H1 (cell line): ENCODE results near the gene TIA1. TPM values are rescaled to one million over a fixed set of nuclear protein-coding genes. Genes with fewer than 3 reads are reported as not detected.

Experiments
- CTCF ChIA-PET: fragments of 300-600 bp; sonication (Branson Sonifier 250); formaldehyde crosslinking; loops from one replicate; lab custom pipeline; 2021; ENCODE audit not compliant: partially characterized antibody; lab: Charles Lee
- POLR2A ChIA-PET: fragments of 300-600 bp; sonication (Branson Sonifier 250); formaldehyde crosslinking; loops from one replicate; lab custom pipeline; 2021; ENCODE audit warnings: inconsistent platforms; ENCODE audit not compliant: partially characterized antibody; lab: Charles Lee
- DNase-seq, 2 experiments: peaks; one replicate each; pipeline versions ENCODE4 v3.0.0 to v3.0.0-alpha.2; 2010 to 2022; ENCODE audit warnings: low spot score in 2 of 2, low read depth in 1 of 2, mixed read lengths in 1 of 2
- FAIRE-seq: peaks from 2 replicates; lab custom pipeline; 2011; peaks lifted over from hg19 to GRCh38; lab: Jason Lieb, UNC
- H2AFZ ChIP-seq: 2 replicates; pipeline ENCODE4 v1.8.1; 2012; ENCODE audit warnings: low read length, inconsistent platforms
- H2AK5ac ChIP-seq: 2 replicates; pipeline ENCODE4 v1.6.1; 2013; ENCODE audit warnings: low read depth, low read length
- H2BK120ac ChIP-seq: replicated peaks from 2 replicates; pipeline ENCODE3; 2013; ENCODE audit warnings: low read depth, low read length, inconsistent platforms
- H2BK12ac ChIP-seq: 2 replicates; pipeline ENCODE4 v1.6.1; 2013; ENCODE audit warnings: low read depth, low read length
- H2BK15ac ChIP-seq: 2 replicates; pipeline ENCODE4 v1.6.1; 2013; ENCODE audit warnings: low read length
- H2BK20ac ChIP-seq: 2 replicates; pipeline ENCODE4 v1.6.1; 2013; ENCODE audit warnings: low read length
- H2BK5ac ChIP-seq: 2 replicates; pipeline ENCODE4 v1.6.1; 2013; ENCODE audit warnings: low read depth, low read length
- H3K14ac ChIP-seq: 2 replicates; pipeline ENCODE4 v1.6.1; 2013; ENCODE audit warnings: inconsistent platforms; ENCODE audit not compliant: insufficient read length
- H3K18ac ChIP-seq: 2 replicates; pipeline ENCODE4 v1.6.1; 2013; ENCODE audit warnings: low read length; ENCODE audit errors: extremely low read depth
- H3K23ac ChIP-seq: 2 replicates; pipeline ENCODE4 v1.6.1; 2013; ENCODE audit warnings: inconsistent platforms; ENCODE audit not compliant: insufficient read length
- H3K23me2 ChIP-seq: 2 replicates; pipeline ENCODE4 v1.6.1; 2013; ENCODE audit warnings: low read depth, low read length
- H3K27ac ChIP-seq: 2 replicates; pipeline ENCODE4 v1.6.1; 2011; ENCODE audit warnings: low read depth, low read length, inconsistent platforms
- H3K27me3 ChIP-seq, 4 experiments: replicated peaks in 1 of 4; 1 replicate in 1 of 4; 2 replicates in 3 of 4; pipeline versions ENCODE4 v1.6.1 to v1.8.1; 2011 to 2013; ENCODE audit warnings: low read length in 3 of 4, mild to moderate bottlenecking in 3 of 4, inconsistent platforms in 2 of 4, mixed read lengths in 2 of 4, moderate library complexity in 1 of 4; ENCODE audit not compliant: control insufficient read depth in 3 of 4, insufficient read depth in 3 of 4; ENCODE audit errors: extremely low read depth in 1 of 4
- H3K36me3 ChIP-seq, 4 experiments: 2 replicates each; pipeline versions ENCODE4 v1.6.1 to v1.8.1; 2011 to 2013; ENCODE audit warnings: mild to moderate bottlenecking in 4 of 4, low read length in 3 of 4, moderate library complexity in 2 of 4, control low read depth in 1 of 4, inconsistent platforms in 1 of 4; ENCODE audit not compliant: insufficient read depth in 4 of 4, control insufficient read depth in 2 of 4
- H3K4ac ChIP-seq: replicated peaks from 2 replicates; pipeline ENCODE3; 2013; ENCODE audit warnings: low read length, low read depth, mixed read lengths, inconsistent platforms; ENCODE audit not compliant: insufficient read length
- H3K4me1 ChIP-seq, 4 experiments: replicated peaks in 1 of 4; 1 replicate in 1 of 4; 2 replicates in 3 of 4; pipeline versions ENCODE4 v1.6.1 to v1.8.1; 2011 to 2013; ENCODE audit warnings: low read length in 3 of 4, inconsistent platforms in 2 of 4, mixed read lengths in 1 of 4; ENCODE audit not compliant: insufficient read depth in 4 of 4, control insufficient read depth in 3 of 4
- H3K4me2 ChIP-seq, 2 experiments: 2 replicates each; pipeline versions ENCODE4 v1.6.1 to v1.8.1; 2011 to 2013; ENCODE audit warnings: low read depth in 2 of 2, low read length in 2 of 2, control low read depth in 1 of 2, inconsistent platforms in 1 of 2, mild to moderate bottlenecking in 1 of 2; ENCODE audit not compliant: insufficient read depth in 1 of 2
- H3K4me3 ChIP-seq, 4 experiments: fragments of 200-600, 300-600 bp in 1 of 4; sonication (generic), shearing (Covaris generic), sonication (Bioruptor Twin) in 1 of 4; 2 replicates each; pipeline versions ENCODE4 v1.5.1 to v1.8.1; 2011 to 2016; ENCODE audit warnings: low read length in 4 of 4, low read depth in 3 of 4, control low read depth in 2 of 4, inconsistent platforms in 2 of 4, mild to moderate bottlenecking in 2 of 4, mixed read lengths in 1 of 4, moderate library complexity in 1 of 4; ENCODE audit not compliant: insufficient read depth in 2 of 4; ENCODE audit errors: extremely low read depth in 1 of 4
- H3K56ac ChIP-seq: replicated peaks from 2 replicates; pipeline ENCODE3; 2013; ENCODE audit warnings: low read depth, mild to moderate bottlenecking, mixed read lengths, low read length, inconsistent platforms; ENCODE audit not compliant: insufficient read length
- H3K79me1 ChIP-seq: 2 replicates; pipeline ENCODE4 v1.6.1; 2013; ENCODE audit warnings: low read depth, low read length, control low read depth
- H3K79me2 ChIP-seq, 2 experiments: 2 replicates each; pipeline versions ENCODE4 v1.6.1 to v1.8.1; 2012 to 2013; ENCODE audit warnings: low read length in 2 of 2, mild to moderate bottlenecking in 2 of 2, inconsistent platforms in 1 of 2; ENCODE audit not compliant: insufficient read depth in 2 of 2, control insufficient read depth in 1 of 2
- H3K9ac ChIP-seq, 4 experiments: replicated peaks in 1 of 4; 1 replicate in 1 of 4; 2 replicates in 3 of 4; pipeline versions ENCODE4 v1.6.1 to v1.8.1; 2011 to 2013; ENCODE audit warnings: low read depth in 3 of 4, low read length in 3 of 4, control low read depth in 2 of 4, mild to moderate bottlenecking in 2 of 4, moderate library complexity in 2 of 4, inconsistent platforms in 1 of 4; ENCODE audit errors: extremely low read depth in 1 of 4
- H3K9me3 ChIP-seq, 2 experiments: 2 replicates each; pipeline versions ENCODE4 v1.6.1 to v1.8.1; 2012 to 2013; ENCODE audit warnings: mild to moderate bottlenecking in 2 of 2, moderate library complexity in 2 of 2, control low read depth in 1 of 2, inconsistent platforms in 1 of 2, low read depth in 1 of 2, low read length in 1 of 2, mixed read lengths in 1 of 2; ENCODE audit not compliant: insufficient read depth in 2 of 2
- H4K20me1 ChIP-seq, 2 experiments: replicated peaks in 1 of 2; 2 replicates each; pipeline versions ENCODE3 to v1.8.1; 2011 to 2013; ENCODE audit warnings: inconsistent platforms in 2 of 2, low read length in 2 of 2, mild to moderate bottlenecking in 1 of 2; ENCODE audit not compliant: insufficient read depth in 2 of 2, control insufficient read depth in 1 of 2
- H4K5ac ChIP-seq: 2 replicates; pipeline ENCODE4 v1.6.1; 2013; ENCODE audit warnings: low read length, low read depth, mixed read lengths, inconsistent platforms; ENCODE audit not compliant: insufficient read length
- H4K8ac ChIP-seq: 2 replicates; pipeline ENCODE4 v1.8.0; 2013; ENCODE audit warnings: mild to moderate bottlenecking, moderate library complexity, low read length, inconsistent platforms; ENCODE audit not compliant: insufficient read depth; ENCODE audit errors: extremely low read depth
- H4K91ac ChIP-seq: replicated peaks from 2 replicates; pipeline ENCODE3; 2013; ENCODE audit warnings: low read length, mixed read lengths, inconsistent platforms; ENCODE audit not compliant: insufficient read length
- CBX5 ChIP-seq: fragments of 300-800, 300-1000 bp; sonication (generic); IDR thresholded peaks from 2 replicates; pipeline ENCODE4 v1.7.1; 2016; ENCODE audit warnings: antibody characterized with exemption, low read length, low read depth
- CREB1 ChIP-seq: IDR thresholded peaks from 2 replicates; pipeline ENCODE4 v1.6.1; 2012; ENCODE audit warnings: inconsistent platforms
- CTBP2 ChIP-seq: IDR thresholded peaks from 2 replicates; pipeline ENCODE4 v1.7.0; 2011; ENCODE audit warnings: borderline replicate concordance, mild to moderate bottlenecking, moderate library complexity, mixed read lengths, low read length; ENCODE audit not compliant: insufficient read depth, insufficient read length
- EP300 ChIP-seq, 2 experiments: IDR thresholded peaks; 1 replicate in 1 of 2; 2 replicates in 1 of 2; pipeline ENCODE4 v1.6.1; 2011 to 2012; ENCODE audit warnings: low read depth in 2 of 2, low read length in 2 of 2, mild to moderate bottlenecking in 2 of 2, borderline replicate concordance in 1 of 2, inconsistent platforms in 1 of 2, moderate library complexity in 1 of 2
- HDAC2 ChIP-seq, 2 experiments: fragments of 300-600 bp in 1 of 2; sonication (generic) in 1 of 2; IDR thresholded peaks; 2 replicates each; pipeline ENCODE4 v1.6.1; 2011 to 2012; ENCODE audit warnings: low read depth in 2 of 2, low read length in 2 of 2, mild to moderate bottlenecking in 2 of 2, moderate library complexity in 2 of 2, borderline replicate concordance in 1 of 2, inconsistent platforms in 1 of 2
- JUN ChIP-seq: IDR thresholded peaks from 2 replicates; pipeline ENCODE4 v1.6.1; 2011; ENCODE audit warnings: low read depth, mild to moderate bottlenecking, improper control_type of control experiment, low read length
- SAP30 ChIP-seq: fragments of 300-600 bp; sonication (generic); IDR thresholded peaks from 2 replicates; pipeline ENCODE4 v1.7.1; 2012; ENCODE audit warnings: low read length, moderate library complexity, mild to moderate bottlenecking, inconsistent platforms; ENCODE audit not compliant: insufficient read depth, insufficient replicate concordance
- TAF1 ChIP-seq: IDR thresholded peaks from 2 replicates; pipeline ENCODE4 v1.6.1; 2011; ENCODE audit warnings: mild to moderate bottlenecking, low read depth, low read length
- TAF7 ChIP-seq: optimal IDR thresholded peaks from 2 replicates; pipeline ENCODE3; 2011; ENCODE audit warnings: low read depth, mild to moderate bottlenecking, inconsistent platforms, low read length, moderate library complexity, borderline replicate concordance
- TCF12 ChIP-seq: IDR thresholded peaks from 2 replicates; pipeline ENCODE4 v1.6.1; 2011; ENCODE audit warnings: low read depth, mild to moderate bottlenecking, low read length
- ZNF274 ChIP-seq: IDR thresholded peaks from 2 replicates; pipeline ENCODE4 v1.7.0; 2012; ENCODE audit warnings: low read length, borderline replicate concordance; ENCODE audit errors: extremely low read depth
- WGBS, 2 experiments: shearing (Covaris generic) in 1 of 2; methylation state at CpG; one replicate each; pipeline versions ENCODE4 v1.1.6 to v1.1.7; 2013 to 2015; ENCODE audit warnings: low lambda C conversion rate in 2 of 2, mixed read lengths in 2 of 2, inconsistent platforms in 1 of 2, low coverage in 1 of 2, missing lambda C conversion rate in 1 of 2; ENCODE audit not compliant: insufficient replicate concordance in 2 of 2, insufficient coverage in 1 of 2, insufficient read length in 1 of 2; ENCODE audit errors: extremely low coverage in 1 of 2, missing lambda C conversion rate in 1 of 2; 5-methylcytosine and 5-hydroxymethylcytosine counted together
- polyA plus RNA-seq, 7 experiments: library from polyadenylated mRNA; depleted of rRNA in 3 of 7; stranded (reverse) in 5 of 7; unstranded in 2 of 7; fragments of >200 nt in 5 of 7; fragments of 200-250 nt in 2 of 7; gene quantifications; 1 replicate in 5 of 7; 2 replicates in 1 of 7; 4 replicates in 1 of 7; pipeline versions ENCODE4 v1.2.1 to v1.2.3, GENCODE V29; 2011 to 2013; ENCODE audit warnings: missing spikeins in 2 of 7, mixed read lengths in 2 of 7
- total RNA-seq: library from RNA; stranded (reverse); fragmentation: NEBNext Ultra II Directional; extraction: Animal tissue kit (Norgen Biotek cat#: 25700); gene quantifications from 2 replicates; pipeline ENCODE4 v1.2.1, GENCODE V29; 2021
- TF ChIP-seq, protein P1 (sequence below): IDR thresholded peaks from 2 replicates; pipeline ENCODE4 v1.6.1; 2011; ENCODE audit warnings: low read length, improper control_type of control experiment

Gene TIA1
- total and polyA plus RNA-seq, 2 of the 8 experiments (the other 6 are each of a cell fraction or from before 2014, with no cell fraction given), result 58.6 to 181 TPM

- Histone ChIP-seq H2BK20ac (no peak overlapping the region), H4K8ac (no peak overlapping the region), H3K23me2 (no peaks in the 10 kb centered on the region), H3K56ac (no peak overlapping the region), H2BK5ac (no peak overlapping the region), H3K36me3 (no peaks in the 10 kb centered on the region), H3K27me3 (no peaks in the 10 kb centered on the region), H2AFZ (no peak overlapping the region), H4K20me1 (peaks cover 0 to 1% of the 10 kb centered on the region in 2 experiments), H3K27ac (no peak overlapping the region), H4K5ac (no peak overlapping the region), H2BK120ac (no peak overlapping the region), H2BK12ac (no peak overlapping the region), H2BK15ac (no peak overlapping the region), H2AK5ac (no peak overlapping the region), H3K18ac (no peak overlapping the region), H3K4ac (no peak overlapping the region), H3K4me2 (no peak overlapping the region), H3K79me1 (no peaks in the 10 kb centered on the region), H3K4me3 (no peak overlapping the region), H3K79me2 (no peaks in the 10 kb centered on the region), H3K9me3 (no peaks in the 10 kb centered on the region), H4K91ac (no peak overlapping the region), H3K9ac (no peak overlapping the region), H3K23ac (no peak overlapping the region), H3K4me1 (no peaks in the 10 kb centered on the region; a peak in 1 of 7 replicates), H3K14ac (no peak overlapping the region)
- WGBS, 2 experiments, result 94% methylated on average over 3 of the region's 3 CpGs; no CpG with 5 or more reads in 1 of the 2 experiments
- no peak for DNase-seq
- ChIA-PET POLR2A (interaction anchor here (0.8 to 2.0 kb wide), 4 partner anchors 10 to 115 kb away, joined by 3 to 10 read pairs (median 4); partner anchors contain the start of gene C2orf42), CTCF (interaction anchor here (1.1 to 1.5 kb wide), 2 partner anchors 10 kb away, joined by 3 read pairs; partner anchors contain the start of gene C2orf42)
- FAIRE-seq, result no peak
- TF ChIP-seq TAF1 (no peak), ZNF274 (no peak), HDAC2 (IDR thresholded peaks at IDR 0.05; ENCODE audit: borderline replicate concordance in 1 of 2, low read depth in 2 of 2, low read length in 2 of 2) (no peak), JUN (no peak), CTBP2 (no peak), CBX5 (no peak), TAF7 (no peak), SAP30 (no peak), CREB1 (no peak), TCF12 (no peak), EP300 (IDR thresholded peaks at IDR 0.05; ENCODE audit: borderline replicate concordance in 1 of 2, low read depth in 2 of 2, low read length in 2 of 2) (no peak)
- TF ChIP-seq, protein P1, sequence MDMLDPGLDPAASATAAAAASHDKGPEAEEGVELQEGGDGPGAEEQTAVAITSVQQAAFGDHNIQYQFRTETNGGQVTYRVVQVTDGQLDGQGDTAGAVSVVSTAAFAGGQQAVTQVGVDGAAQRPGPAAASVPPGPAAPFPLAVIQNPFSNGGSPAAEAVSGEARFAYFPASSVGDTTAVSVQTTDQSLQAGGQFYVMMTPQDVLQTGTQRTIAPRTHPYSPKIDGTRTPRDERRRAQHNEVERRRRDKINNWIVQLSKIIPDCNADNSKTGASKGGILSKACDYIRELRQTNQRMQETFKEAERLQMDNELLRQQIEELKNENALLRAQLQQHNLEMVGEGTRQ, result no peak
Measured at GRCh38 chr2:70201225-70201768, 47.1 kb downstream of the TIA1 start.
